Mucosa of descending colon (tissue), 3 donors: Measurements from ENCODE around the gene BNC2. TPM values are rescaled to one million over a fixed set of nuclear protein-coding genes. Genes with fewer than 3 reads are reported as not detected.
A peak's percentile ranks its signal among the peaks of the same experiment; 100 is the strongest.

ENCODE experiments used
- ATAC-seq: fragments of 200-7000 bp; cut with Tn5 transposase; one replicate; pipeline ENCODE4 v1.9.1; 2020; ENCODE audit warnings: mild to moderate bottlenecking, moderate library complexity
- DNase-seq, 3 donors: peaks; one replicate each; pipeline ENCODE4 v3.0.0-alpha.2; 2020
- H3K36me3 ChIP-seq: fragments of 200-600 bp; one replicate; pipeline ENCODE4 v1.8.0; 2021; ENCODE audit warnings: low read depth, mild to moderate bottlenecking
- H3K4me1 ChIP-seq: fragments of 200-600 bp; one replicate; pipeline ENCODE4 v1.8.0; 2021; ENCODE audit warnings: low read depth, mild to moderate bottlenecking
- H3K4me3 ChIP-seq: fragments of 200-600 bp; one replicate; pipeline ENCODE4 v1.8.0; 2021; ENCODE audit warnings: mild to moderate bottlenecking
- H3K9me3 ChIP-seq: fragments of 200-600 bp; one replicate; pipeline ENCODE4 v1.8.0; 2021; ENCODE audit warnings: mild to moderate bottlenecking
- CTCF ChIP-seq: fragments of 200-600 bp; IDR thresholded peaks from one replicate; pipeline ENCODE4 v1.8.0; 2022; ENCODE audit warnings: antibody characterized with exemption, mild to moderate bottlenecking
- intact Hi-C, 2 donors: fragments of 100-400 bp; cut with DNase I in 1 of 2; cut with micrococcal nuclease in 1 of 2; formaldehyde crosslinking; loops; one replicate each; pipeline versions ENCODE4 v1.11.0 to v1.11.1; 2022; cut with DNase I, micrococcal nuclease
- total RNA-seq, 3 donors: library from RNA; stranded (reverse); fragmentation: NEBNext Ultra II Directional in 2 of 3; extraction: Animal tissue kit (Norgen Biotek cat#: 25700) in 2 of 3; gene quantifications; one replicate each; pipeline versions ENCODE4 v1.2.1 to v1.2.4, GENCODE V29; 2021 to 2023
- donor health status: DM: no; HTN: no; CAD: no; lungs with moderate emphysema.
- donor health status: DM: no; HTN: no; CAD: no.
- donor health status: DM: no; HTN: yes; CAD: no.

BNC2 gene
- total RNA-seq, 3 donors from 2014 or later, result 8.2 to 192 (median 12.0) TPM

GRCh38 chr9:16575142-16575985, 295.1 kb downstream of the BNC2 start:
- H3K9me3 ChIP-seq, result no peaks in the 10 kb centered on the region
- intact Hi-C loops, result no loop called here
- H3K4me1 ChIP-seq, result peaks cover 13% of the 10 kb centered on the region
- no peak for TF ChIP-seq CTCF
- DNase-seq (no peak), ATAC-seq (no peak)
- H3K36me3 ChIP-seq, result no peaks in the 10 kb centered on the region
- H3K4me3 ChIP-seq, result no peak overlapping the region

- intact Hi-C loops, result no loop called here
- Histone ChIP-seq H3K36me3 (no peaks in the 10 kb centered on the region), H3K4me1 (peaks cover 13% of the 10 kb centered on the region), H3K9me3 (no peaks in the 10 kb centered on the region), H3K4me3 (no peak overlapping the region)
- ATAC-seq (peak; percentile 72), DNase-seq (no peak)
- no peak for TF ChIP-seq CTCF
These were observed 298.3 kb downstream of the BNC2 start for GRCh38 chr9:16572005-16572734.

- H3K4me1 ChIP-seq, result peaks cover 13% of the 10 kb centered on the region
- H3K4me3 ChIP-seq, result no peak overlapping the region
- ATAC-seq (peak; percentile 53), DNase-seq (peak in 1 of 3 donors; percentile 45)
- TF ChIP-seq CTCF, result no peak
- H3K36me3 ChIP-seq, result no peaks in the 10 kb centered on the region
- no peaks in the 10 kb centered on the region for H3K9me3 ChIP-seq
- intact Hi-C loops, result no loop called here
These were observed 299.2 kb downstream of the BNC2 start for GRCh38 chr9:16571127-16571802.

- Histone ChIP-seq H3K4me3 (no peak overlapping the region), H3K4me1 (peaks cover 3% of the 10 kb centered on the region), H3K9me3 (no peaks in the 10 kb centered on the region), H3K36me3 (no peaks in the 10 kb centered on the region)
- TF ChIP-seq CTCF, result no peak
- DNase-seq, result no peak
- ATAC-seq, result no peak
- intact Hi-C loops, result no loop called here
These were observed 307.0 kb downstream of the BNC2 start for GRCh38 chr9:16563446-16563845.

- Histone ChIP-seq H3K36me3 (no peaks in the 10 kb centered on the region), H3K9me3 (no peaks in the 10 kb centered on the region), H3K4me1 (peaks cover 4% of the 10 kb centered on the region), H3K4me3 (no peak overlapping the region)
- no peak for TF ChIP-seq CTCF
- no peak for ATAC-seq
- intact Hi-C loops, result no loop called here
- DNase-seq, result no peak
These were observed 309.3 kb downstream of the BNC2 start for GRCh38 chr9:16561121-16561520.
